ENCODE results near the gene LRRC52. TPM values are rescaled to one million over a fixed set of nuclear protein-coding genes. Genes with fewer than 3 reads are reported as not detected.

LRRC52 gene
- total RNA-seq, 4 donors from 2014 or later = not detected

DNA sequence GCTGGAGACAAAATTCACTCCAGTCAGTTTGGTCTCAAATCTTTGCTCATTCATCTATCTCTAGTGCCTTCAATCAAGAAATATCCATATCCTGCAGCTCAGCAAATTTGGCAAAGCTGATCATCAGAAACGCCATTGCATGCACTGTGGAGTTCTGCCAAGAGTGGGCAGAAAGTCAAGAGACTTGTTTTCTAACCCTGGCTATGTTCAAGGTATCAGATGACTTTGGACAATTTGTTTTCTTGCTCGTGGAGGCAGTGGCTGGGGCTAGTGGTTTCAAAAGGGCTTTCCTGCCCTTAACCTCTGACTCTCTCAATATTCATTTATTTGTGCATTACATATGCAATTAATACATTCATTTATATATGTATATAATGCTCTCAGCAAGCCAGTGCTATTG is 12.8 kb upstream of the LRRC52 start:
- no peak for DNase-seq
- H3K27me3 ChIP-seq = no peaks in the 10 kb centered on the region
- H3K9me3 ChIP-seq = no peaks in the 10 kb centered on the region
- no peaks in the 10 kb centered on the region for H3K36me3 ChIP-seq
- TF ChIP-seq, protein P1, sequence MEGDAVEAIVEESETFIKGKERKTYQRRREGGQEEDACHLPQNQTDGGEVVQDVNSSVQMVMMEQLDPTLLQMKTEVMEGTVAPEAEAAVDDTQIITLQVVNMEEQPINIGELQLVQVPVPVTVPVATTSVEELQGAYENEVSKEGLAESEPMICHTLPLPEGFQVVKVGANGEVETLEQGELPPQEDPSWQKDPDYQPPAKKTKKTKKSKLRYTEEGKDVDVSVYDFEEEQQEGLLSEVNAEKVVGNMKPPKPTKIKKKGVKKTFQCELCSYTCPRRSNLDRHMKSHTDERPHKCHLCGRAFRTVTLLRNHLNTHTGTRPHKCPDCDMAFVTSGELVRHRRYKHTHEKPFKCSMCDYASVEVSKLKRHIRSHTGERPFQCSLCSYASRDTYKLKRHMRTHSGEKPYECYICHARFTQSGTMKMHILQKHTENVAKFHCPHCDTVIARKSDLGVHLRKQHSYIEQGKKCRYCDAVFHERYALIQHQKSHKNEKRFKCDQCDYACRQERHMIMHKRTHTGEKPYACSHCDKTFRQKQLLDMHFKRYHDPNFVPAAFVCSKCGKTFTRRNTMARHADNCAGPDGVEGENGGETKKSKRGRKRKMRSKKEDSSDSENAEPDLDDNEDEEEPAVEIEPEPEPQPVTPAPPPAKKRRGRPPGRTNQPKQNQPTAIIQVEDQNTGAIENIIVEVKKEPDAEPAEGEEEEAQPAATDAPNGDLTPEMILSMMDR (IDR thresholded peaks at IDR 0.05) = no peak
- TF ChIP-seq POLR2A (IDR thresholded peaks at IDR 0.05) = no peak
- H3K27ac ChIP-seq = no peak overlapping the region
- H3K4me3 ChIP-seq = no peak overlapping the region
- no peaks in the 10 kb centered on the region for H3K4me1 ChIP-seq

DNA sequence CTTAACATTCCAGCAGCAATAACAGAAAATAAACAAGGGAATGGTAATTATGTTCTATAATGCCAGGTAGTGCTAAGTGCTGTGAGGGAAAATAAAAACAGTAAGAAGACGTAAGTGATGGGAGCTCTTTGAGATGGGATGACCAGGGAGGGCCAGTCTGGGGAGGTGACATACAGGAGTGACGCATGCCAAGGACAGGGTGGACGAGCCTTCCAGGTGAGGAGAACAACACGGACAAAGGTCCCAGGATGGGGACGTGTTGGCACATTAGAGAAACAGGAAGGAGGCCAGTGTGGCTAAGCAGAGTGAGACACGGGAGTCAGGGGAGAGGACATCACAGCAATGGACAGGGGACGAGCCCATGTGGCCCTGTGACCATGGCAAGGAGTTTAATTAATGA is 11.7 kb upstream of the LRRC52 start:
- no peak for DNase-seq
- H3K27ac ChIP-seq = no peak overlapping the region
- no peak for TF ChIP-seq POLR2A (IDR thresholded peaks at IDR 0.05)
- TF ChIP-seq, protein P1 (IDR thresholded peaks at IDR 0.05) = no peak
- no peak overlapping the region for H3K4me3 ChIP-seq
- no peaks in the 10 kb centered on the region for H3K27me3 ChIP-seq
- H3K9me3 ChIP-seq = no peaks in the 10 kb centered on the region
- H3K4me1 ChIP-seq = no peaks in the 10 kb centered on the region
- no peaks in the 10 kb centered on the region for H3K36me3 ChIP-seq

DNA sequence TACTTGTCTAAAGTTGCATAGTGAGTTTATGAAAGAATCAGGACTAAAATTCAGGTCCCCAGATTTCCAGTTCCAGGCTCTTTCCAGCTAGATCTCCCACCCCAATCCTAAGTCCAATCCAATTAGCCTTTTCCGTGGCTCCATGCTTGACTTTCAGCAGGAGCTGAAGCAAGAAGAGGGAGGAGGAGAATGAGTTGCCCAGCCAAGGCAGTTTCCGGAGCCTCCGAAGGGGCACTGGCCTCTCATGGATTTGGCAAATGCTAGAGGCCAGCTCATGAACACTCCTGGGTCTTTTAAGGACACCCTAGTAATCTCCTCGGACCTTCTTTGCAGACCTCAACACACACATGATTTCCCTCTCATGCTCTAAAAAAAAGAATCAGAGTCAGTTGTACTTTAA is 10.5 kb upstream of the LRRC52 start:
- H3K9me3 ChIP-seq = no peaks in the 10 kb centered on the region
- no peak overlapping the region for H3K4me3 ChIP-seq
- H3K36me3 ChIP-seq = no peaks in the 10 kb centered on the region
- TF ChIP-seq POLR2A (IDR thresholded peaks at IDR 0.05) = no peak
- TF ChIP-seq, protein P1 (IDR thresholded peaks at IDR 0.05) = no peak
- H3K27me3 ChIP-seq = no peaks in the 10 kb centered on the region
- no peak overlapping the region for H3K27ac ChIP-seq
- H3K4me1 ChIP-seq = no peaks in the 10 kb centered on the region
- DNase-seq = no peak

DNA sequence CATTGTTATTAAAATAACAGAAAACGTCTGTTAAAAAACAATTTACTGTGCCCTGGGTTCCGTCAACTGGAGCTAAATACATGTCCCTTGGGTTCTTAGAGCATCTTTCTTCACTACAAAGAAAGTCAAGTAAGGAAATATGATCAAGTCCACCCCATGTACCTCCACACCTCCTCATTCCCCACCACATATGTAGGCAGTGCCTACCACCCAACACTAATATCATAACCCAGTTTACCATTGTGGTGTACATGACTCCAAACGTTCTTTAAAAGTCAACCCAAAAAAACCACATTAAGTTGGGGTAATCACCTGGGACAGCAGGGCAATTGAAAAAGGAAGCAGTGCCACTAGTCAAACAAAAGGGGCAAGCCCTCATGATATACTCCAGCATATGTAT is 7.8 kb upstream of the LRRC52 start:
- no peak for DNase-seq
- no peaks in the 10 kb centered on the region for H3K36me3 ChIP-seq
- H3K27me3 ChIP-seq = no peaks in the 10 kb centered on the region
- no peak overlapping the region for H3K27ac ChIP-seq
- H3K4me1 ChIP-seq = no peaks in the 10 kb centered on the region
- H3K9me3 ChIP-seq = no peaks in the 10 kb centered on the region
- TF ChIP-seq, protein P1 (IDR thresholded peaks at IDR 0.05) = no peak
- TF ChIP-seq POLR2A (IDR thresholded peaks at IDR 0.05) = no peak
- H3K4me3 ChIP-seq = no peak overlapping the region

DNA sequence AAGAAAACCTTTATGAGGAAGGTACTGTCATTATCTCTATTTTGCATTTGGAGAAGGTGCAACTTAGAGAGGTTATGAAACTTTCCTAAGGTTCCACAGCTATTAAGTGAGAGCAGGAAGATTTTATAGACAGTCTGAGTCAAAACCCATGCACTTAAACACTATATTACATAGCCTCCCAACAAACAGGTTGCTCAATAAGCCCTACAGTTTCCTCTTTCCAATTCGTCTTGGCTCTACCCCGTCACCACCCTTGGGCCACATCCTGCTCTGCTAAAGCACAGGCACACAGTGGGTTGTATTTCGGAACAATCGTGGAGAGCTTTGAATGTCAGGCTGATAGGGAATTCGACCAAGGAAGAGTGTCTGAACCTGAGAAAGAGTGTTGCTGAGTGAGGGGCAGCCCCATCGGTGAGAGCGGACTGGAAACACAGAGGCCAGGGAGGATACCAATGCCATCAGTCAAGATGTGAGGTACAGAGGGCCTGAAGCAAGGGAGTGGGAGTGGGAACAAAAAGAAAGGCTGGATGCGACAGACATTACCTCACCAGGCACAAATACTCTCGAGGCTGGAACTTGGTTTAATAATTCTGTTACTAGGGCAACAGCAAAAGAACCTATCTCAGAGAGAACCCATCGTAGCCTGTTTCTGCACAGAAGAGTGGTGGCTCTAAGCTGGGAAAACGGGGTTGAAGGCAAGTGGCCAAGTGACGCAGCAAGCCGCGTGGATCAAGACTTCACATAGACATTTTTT is 6.3 kb upstream of the LRRC52 start:
- DNase-seq = no peak
- Histone ChIP-seq H3K4me3 (no peak overlapping the region), H3K36me3 (no peaks in the 10 kb centered on the region), H3K9me3 (no peaks in the 10 kb centered on the region), H3K27ac (no peak overlapping the region), H3K4me1 (no peaks in the 10 kb centered on the region), H3K27me3 (no peaks in the 10 kb centered on the region)
- TF ChIP-seq, protein P1 (IDR thresholded peaks at IDR 0.05) = no peak
- no peak for TF ChIP-seq POLR2A (IDR thresholded peaks at IDR 0.05)

Data from Peyer's patch (tissue), 4 donors.